GM21515 (cell line): ENCODE measurements around the gene AMIGO2.
"Not testable (repeated sequence)": the region's sequence is repeated elsewhere in the genome, so short reads cannot be mapped to it uniquely, and the experiment has no call there.

Source experiments
- ATAC-seq: cut with Tn5 transposase; IDR thresholded peaks from one replicate; pipeline ENCODE4 v1.9.1; 2021; ENCODE audit not compliant: unreplicated experiment

AMIGO2 gene

GRCh38 chr12:47075192-47076084, 4.3 kb downstream of the AMIGO2 start:
- no peak for ATAC-seq

GRCh38 chr12:47074757-47075156, 5.0 kb downstream of the AMIGO2 start:
- ATAC-seq, result no peak

GRCh38 chr12:47073951-47074350, 5.8 kb downstream of the AMIGO2 start:
- ATAC-seq, result no peak

GRCh38 chr12:47071241-47071852, 8.4 kb downstream of the AMIGO2 start:
- ATAC-seq, result no peak

GRCh38 chr12:47070310-47070709, 9.4 kb downstream of the AMIGO2 start:
- no peak for ATAC-seq

- ATAC-seq, result no peak
Observed at GRCh38 chr12:47068539-47068938, 11.2 kb downstream of the AMIGO2 start.

- ATAC-seq, result no peak
Observed at GRCh38 chr12:47067771-47068431, 11.9 kb downstream of the AMIGO2 start.

- ATAC-seq, result no peak
Observed at GRCh38 chr12:47067176-47067575, 12.6 kb downstream of the AMIGO2 start.

GRCh38 chr12:47066278-47067025, 13.3 kb downstream of the AMIGO2 start:
- ATAC-seq, result no peak

GRCh38 chr12:47065546-47065945, 14.2 kb downstream of the AMIGO2 start:
- no peak for ATAC-seq

- ATAC-seq, result not testable (repeated sequence)
Observed at GRCh38 chr12:47058640-47059039, 21.1 kb downstream of the AMIGO2 start.

GRCh38 chr12:47056944-47057343, 22.8 kb downstream of the AMIGO2 start:
- ATAC-seq, result not testable (repeated sequence)

- ATAC-seq, result not testable (repeated sequence)
Observed at GRCh38 chr12:47055856-47056255, 23.9 kb downstream of the AMIGO2 start.

- no peak for ATAC-seq
Observed at GRCh38 chr12:47054659-47055058, 25.1 kb downstream of the AMIGO2 start.

GRCh38 chr12:47053961-47054360, 25.8 kb downstream of the AMIGO2 start:
- no peak for ATAC-seq

GRCh38 chr12:47052274-47052673, 27.5 kb downstream of the AMIGO2 start:
- no peak for ATAC-seq

- not testable (repeated sequence) for ATAC-seq
Observed at GRCh38 chr12:47051291-47051690, 28.5 kb downstream of the AMIGO2 start.

- no peak for ATAC-seq
Observed at GRCh38 chr12:47048541-47048940, 31.2 kb downstream of the AMIGO2 start.

GRCh38 chr12:47041327-47041726, 38.4 kb downstream of the AMIGO2 start:
- no peak for ATAC-seq

- no peak for ATAC-seq
Observed at GRCh38 chr12:47039756-47040155, 40.0 kb downstream of the AMIGO2 start.

GRCh38 chr12:47039079-47039478, 40.7 kb downstream of the AMIGO2 start:
- no peak for ATAC-seq
